Choroid plexus epithelial cell (primary cell): ENCODE results near the gene TGFBR2.
A peak's percentile ranks its signal among the peaks of the same experiment; 100 is the strongest.

Source experiments
- DNase-seq: peaks from one replicate; pipeline ENCODE4 v3.0.0-alpha.2; 2010; ENCODE audit warnings: low read depth
- H3K4me3 ChIP-seq: 2 replicates; pipeline ENCODE4 v1.5.1; 2011; ENCODE audit warnings: low read depth, mild to moderate bottlenecking, control low read depth, low read length, moderate library complexity
- TF ChIP-seq, protein P1 (sequence below): conservative IDR thresholded peaks from 2 replicates; pipeline ENCODE4 v1.5.1; 2011; ENCODE audit warnings: low read depth, mild to moderate bottlenecking, control low read depth, inconsistent platforms, low read length, moderate library complexity

Gene TGFBR2

DNA sequence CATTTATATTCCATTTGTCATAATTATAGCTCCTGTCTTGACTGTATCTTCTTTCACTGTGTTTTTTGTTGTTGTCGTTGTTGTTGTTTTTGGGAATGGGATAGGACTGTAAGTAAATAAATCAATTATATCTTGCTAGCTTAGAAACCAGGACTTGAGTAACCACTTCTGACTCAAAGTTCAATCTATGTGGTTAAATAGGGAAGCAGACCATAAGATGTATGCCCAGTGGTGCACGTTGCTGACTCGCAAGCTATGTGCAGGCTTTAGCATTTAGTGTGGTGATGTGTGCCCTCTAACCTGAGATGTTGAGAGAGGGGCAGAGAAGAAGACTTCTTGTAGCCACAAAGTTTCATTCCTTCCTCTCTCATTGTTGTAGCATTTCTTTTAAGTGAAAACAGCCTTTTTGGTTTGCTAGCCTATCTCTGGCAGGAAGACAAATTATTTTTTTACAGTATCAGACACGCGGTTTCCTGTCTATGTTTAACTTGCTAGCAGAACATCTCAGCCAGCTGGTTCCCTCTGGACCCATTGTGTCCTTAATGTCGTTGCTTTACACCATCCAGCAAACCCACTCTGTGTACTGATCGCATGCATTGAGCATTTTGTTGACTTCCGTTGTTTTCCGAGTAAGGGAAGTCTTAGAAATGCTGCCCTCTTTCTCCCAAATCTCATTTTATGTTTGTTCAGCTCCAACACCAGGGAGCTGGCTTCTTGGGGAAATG lies 52.1 kb downstream of the TGFBR2 start:
- DNase-seq, result peak; percentile 86
- TF ChIP-seq, protein P1, sequence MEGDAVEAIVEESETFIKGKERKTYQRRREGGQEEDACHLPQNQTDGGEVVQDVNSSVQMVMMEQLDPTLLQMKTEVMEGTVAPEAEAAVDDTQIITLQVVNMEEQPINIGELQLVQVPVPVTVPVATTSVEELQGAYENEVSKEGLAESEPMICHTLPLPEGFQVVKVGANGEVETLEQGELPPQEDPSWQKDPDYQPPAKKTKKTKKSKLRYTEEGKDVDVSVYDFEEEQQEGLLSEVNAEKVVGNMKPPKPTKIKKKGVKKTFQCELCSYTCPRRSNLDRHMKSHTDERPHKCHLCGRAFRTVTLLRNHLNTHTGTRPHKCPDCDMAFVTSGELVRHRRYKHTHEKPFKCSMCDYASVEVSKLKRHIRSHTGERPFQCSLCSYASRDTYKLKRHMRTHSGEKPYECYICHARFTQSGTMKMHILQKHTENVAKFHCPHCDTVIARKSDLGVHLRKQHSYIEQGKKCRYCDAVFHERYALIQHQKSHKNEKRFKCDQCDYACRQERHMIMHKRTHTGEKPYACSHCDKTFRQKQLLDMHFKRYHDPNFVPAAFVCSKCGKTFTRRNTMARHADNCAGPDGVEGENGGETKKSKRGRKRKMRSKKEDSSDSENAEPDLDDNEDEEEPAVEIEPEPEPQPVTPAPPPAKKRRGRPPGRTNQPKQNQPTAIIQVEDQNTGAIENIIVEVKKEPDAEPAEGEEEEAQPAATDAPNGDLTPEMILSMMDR, result no peak
- H3K4me3 ChIP-seq, result no peak overlapping the region

DNA sequence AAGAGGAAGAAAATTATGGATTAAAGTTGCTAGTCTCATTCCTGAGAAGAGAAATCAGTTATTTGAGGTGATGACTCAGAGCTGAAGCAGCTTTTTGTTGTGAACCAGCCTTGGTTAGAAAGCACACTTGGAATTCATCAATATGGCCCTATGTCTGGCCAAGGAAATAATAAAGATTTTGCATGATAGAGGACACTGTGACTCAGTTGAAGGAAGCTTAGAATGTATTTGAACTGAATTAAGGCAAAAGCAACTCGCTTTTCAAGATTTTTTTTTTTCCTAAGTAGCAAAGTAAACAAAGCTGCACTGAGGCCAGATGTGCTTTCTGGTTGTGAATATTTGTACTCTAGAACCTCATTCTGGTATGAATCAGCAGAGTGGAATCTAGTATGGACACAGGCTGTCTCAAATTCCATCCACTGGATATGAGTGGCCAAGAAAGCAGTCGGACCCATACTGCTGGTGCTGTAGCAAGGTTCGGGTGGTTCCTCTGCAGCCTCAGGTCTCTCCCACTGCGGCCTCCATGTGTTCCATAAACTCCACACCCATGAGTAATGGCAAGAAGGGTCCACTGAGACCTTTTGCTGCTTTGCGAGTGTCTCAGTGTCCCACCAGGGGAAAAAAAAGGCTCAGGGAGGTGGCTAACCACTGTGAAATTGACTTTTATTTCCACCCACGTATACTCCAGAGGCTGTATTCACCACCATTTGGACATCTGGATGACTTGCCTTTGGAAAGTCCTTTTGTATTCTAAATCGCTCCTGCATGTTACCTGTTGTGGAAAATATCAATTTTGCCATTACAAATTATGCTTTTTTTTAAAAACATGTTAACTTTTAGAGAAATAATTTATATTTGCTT lies 53.1 kb downstream of the TGFBR2 start:
- TF ChIP-seq, protein P1, result no peak
- H3K4me3 ChIP-seq, result no peak overlapping the region
- DNase-seq, result peak; percentile 95

DNA sequence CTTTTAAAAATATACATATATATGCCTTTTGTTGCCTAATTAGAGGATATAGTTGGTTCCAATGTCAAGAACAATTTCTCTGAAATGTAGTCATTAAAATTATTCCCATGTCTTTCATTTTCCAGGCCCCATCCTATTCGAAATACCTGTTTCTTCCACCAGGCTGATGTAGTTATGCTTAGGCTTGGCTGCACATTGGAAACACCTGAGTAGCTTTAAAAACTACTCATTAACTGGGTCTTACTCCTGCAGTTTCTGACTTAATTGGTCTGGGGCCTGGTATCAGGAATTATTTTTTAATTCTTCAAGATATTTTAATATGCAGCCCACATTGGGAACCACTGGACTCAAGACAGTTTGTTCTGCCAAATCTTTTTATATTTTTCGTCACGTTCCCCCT lies 53.7 kb downstream of the TGFBR2 start:
- TF ChIP-seq, protein P1, result no peak
- no peak for DNase-seq
- H3K4me3 ChIP-seq, result no peak overlapping the region

DNA sequence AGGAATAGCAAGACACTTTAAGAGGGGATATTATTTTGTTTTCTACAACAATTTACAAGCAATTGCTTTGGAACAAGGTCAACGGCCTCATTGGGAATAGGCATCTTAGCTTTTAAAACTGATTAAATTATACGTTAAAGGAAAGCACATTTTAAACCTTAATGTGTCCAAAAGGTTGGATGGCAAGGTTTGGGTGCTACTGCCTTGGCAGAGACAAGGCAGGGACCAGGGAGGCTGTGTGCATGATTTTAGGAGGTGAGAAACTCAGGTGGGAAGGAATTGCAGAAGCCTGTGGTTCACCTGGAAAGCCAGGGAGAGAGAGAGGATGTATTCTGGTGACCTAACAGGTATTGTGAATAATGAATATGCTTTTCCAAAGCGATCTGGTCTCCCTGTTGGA lies 54.3 kb downstream of the TGFBR2 start:
- DNase-seq, result no peak
- H3K4me3 ChIP-seq, result no peak overlapping the region
- TF ChIP-seq, protein P1, result no peak

DNA sequence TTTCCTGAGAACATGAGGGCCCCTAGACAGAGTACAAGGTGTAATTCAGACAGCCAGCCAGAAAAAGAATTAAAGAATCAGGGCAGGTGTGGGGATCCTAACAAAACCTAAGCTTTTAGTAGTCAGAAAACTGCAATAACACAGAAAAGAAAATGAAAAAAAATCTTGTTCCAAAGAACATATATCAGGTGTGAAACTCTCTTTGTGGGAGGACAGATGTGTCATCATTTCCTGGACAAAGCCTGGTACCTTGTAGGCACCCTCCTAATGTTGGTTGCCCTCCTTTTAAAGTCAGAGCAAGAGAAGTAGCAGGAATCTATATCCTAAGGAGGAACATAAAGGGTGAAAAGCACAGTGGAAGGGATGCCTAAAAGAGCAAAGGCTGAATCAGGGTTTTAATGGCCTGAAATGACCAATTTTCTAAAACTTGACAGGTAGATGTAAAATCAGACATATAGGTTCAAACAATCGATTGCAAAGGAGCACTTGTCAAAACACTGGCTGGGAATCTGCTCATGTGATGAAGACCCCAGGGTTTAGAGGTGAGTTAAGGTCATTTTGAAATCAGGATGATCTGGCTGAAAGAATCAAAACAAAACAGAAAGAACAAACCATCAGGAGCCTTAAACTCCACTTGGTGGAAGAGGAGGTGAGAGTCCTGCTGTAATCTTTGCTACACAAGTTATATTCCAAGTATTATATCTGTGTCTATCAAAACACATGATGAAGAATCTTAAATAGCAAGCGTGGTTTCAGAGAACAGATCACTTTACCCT lies 54.9 kb downstream of the TGFBR2 start:
- DNase-seq, result no peak
- H3K4me3 ChIP-seq, result no peak overlapping the region
- TF ChIP-seq, protein P1, result no peak

DNA sequence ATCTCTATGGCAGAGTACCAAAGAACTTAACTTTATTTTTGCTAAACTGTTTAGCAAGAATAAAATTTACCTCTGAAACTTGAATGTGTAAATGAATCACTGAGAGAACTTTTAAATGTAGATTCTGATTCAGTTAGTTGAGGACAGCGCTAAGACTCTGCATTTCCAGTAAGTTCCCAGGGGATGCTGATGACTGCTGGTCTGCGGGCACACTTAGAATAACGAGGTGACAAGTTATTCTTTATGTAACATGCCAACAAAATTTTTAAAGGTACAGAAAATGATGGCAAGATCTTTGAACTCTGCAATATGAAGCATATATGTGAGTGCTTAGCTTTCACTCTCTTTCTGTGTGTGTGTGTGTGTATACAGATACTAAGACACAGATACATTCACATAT lies 56.4 kb downstream of the TGFBR2 start:
- DNase-seq, result no peak
- TF ChIP-seq, protein P1, result no peak
- no peak overlapping the region for H3K4me3 ChIP-seq
